ENCODE results near the gene ZNF816.
"Not testable (repeated sequence)": the region's sequence is repeated elsewhere in the genome, so short reads cannot be mapped to it uniquely, and the experiment has no call there.

The ZNF816 gene

GRCh38 chr19:52993342-52994178 lies 30.9 kb upstream of the ZNF816 start:
- TF ChIP-seq Cebpa-rat (IDR thresholded peaks at IDR 0.05), result no peak
- H3K4me1 ChIP-seq, result peaks cover 17% of the 10 kb centered on the region
- peak overlapping the region; percentile 13; the same call in 1 of the 2 replicates for H3K27ac ChIP-seq
- no peaks in the 10 kb centered on the region for H3K9me3 ChIP-seq
- no peaks in the 10 kb centered on the region for H3K27me3 ChIP-seq
- H4K20me1 ChIP-seq, result no peaks in the 10 kb centered on the region
- H3K4me2 ChIP-seq, result peak overlapping the region; percentile 90
- peak overlapping the region; percentile 68; the same call in 1 of the 2 replicates for H3K9ac ChIP-seq
- H3K4me3 ChIP-seq, result peak overlapping the region; percentile 70
- H3K36me3 ChIP-seq, result peaks cover 14% of the 10 kb centered on the region; the same call in 1 of the 2 replicates

- no peaks in the 10 kb centered on the region for H4K20me1 ChIP-seq
- H3K9me3 ChIP-seq, result peaks cover 11% of the 10 kb centered on the region
- peak overlapping the region; percentile 85 for H3K4me2 ChIP-seq
- no peaks in the 10 kb centered on the region for H3K27me3 ChIP-seq
- H3K36me3 ChIP-seq, result peaks cover 26% of the 10 kb centered on the region
- no peak for TF ChIP-seq Cebpa-rat (IDR thresholded peaks at IDR 0.05)
- H3K4me3 ChIP-seq, result peak overlapping the region; percentile 70
- peak overlapping the region; percentile 13; the same call in 1 of the 2 replicates for H3K27ac ChIP-seq
- peak overlapping the region; percentile 68; the same call in 1 of the 2 replicates for H3K9ac ChIP-seq
- H3K4me1 ChIP-seq, result peaks cover 17% of the 10 kb centered on the region
Measured at GRCh38 chr19:52992109-52993004, 29.7 kb upstream of the ZNF816 start.

GRCh38 chr19:52991484-52991883 lies 28.8 kb upstream of the ZNF816 start:
- H3K9me3 ChIP-seq, result peaks cover 19% of the 10 kb centered on the region
- no peaks in the 10 kb centered on the region for H3K27me3 ChIP-seq
- H3K9ac ChIP-seq, result no peak overlapping the region
- H3K4me3 ChIP-seq, result no peak overlapping the region
- H3K4me2 ChIP-seq, result no peak overlapping the region
- H4K20me1 ChIP-seq, result no peaks in the 10 kb centered on the region
- peaks cover 17% of the 10 kb centered on the region for H3K4me1 ChIP-seq
- H3K36me3 ChIP-seq, result peaks cover 34% of the 10 kb centered on the region
- no peak for TF ChIP-seq Cebpa-rat (IDR thresholded peaks at IDR 0.05)
- H3K27ac ChIP-seq, result no peak overlapping the region

GRCh38 chr19:52990759-52991418 lies 28.2 kb upstream of the ZNF816 start:
- H3K4me3 ChIP-seq, result no peak overlapping the region
- no peak for TF ChIP-seq Cebpa-rat (IDR thresholded peaks at IDR 0.05)
- H3K4me2 ChIP-seq, result no peak overlapping the region
- no peaks in the 10 kb centered on the region for H3K27me3 ChIP-seq
- peaks cover 25% of the 10 kb centered on the region for H3K9me3 ChIP-seq
- H3K36me3 ChIP-seq, result peaks cover 40% of the 10 kb centered on the region
- H3K9ac ChIP-seq, result no peak overlapping the region
- H3K4me1 ChIP-seq, result peaks cover 17% of the 10 kb centered on the region
- H4K20me1 ChIP-seq, result no peaks in the 10 kb centered on the region
- no peak overlapping the region for H3K27ac ChIP-seq

GRCh38 chr19:52988506-52988905 lies 25.8 kb upstream of the ZNF816 start:
- Histone ChIP-seq H3K9ac (no peak overlapping the region), H3K36me3 (peaks cover 58% of the 10 kb centered on the region), H3K9me3 (peaks cover 48% of the 10 kb centered on the region), H3K4me2 (no peak overlapping the region), H3K27me3 (no peaks in the 10 kb centered on the region), H3K27ac (no peak overlapping the region), H3K4me1 (peaks cover 10% of the 10 kb centered on the region), H3K4me3 (no peak overlapping the region), H4K20me1 (no peaks in the 10 kb centered on the region)
- TF ChIP-seq Cebpa-rat (IDR thresholded peaks at IDR 0.05), result no peak

- no peaks in the 10 kb centered on the region for H4K20me1 ChIP-seq
- H3K27ac ChIP-seq, result no peak overlapping the region
- peaks cover 62% of the 10 kb centered on the region for H3K36me3 ChIP-seq
- H3K4me3 ChIP-seq, result no peak overlapping the region
- no peak overlapping the region for H3K9ac ChIP-seq
- H3K4me2 ChIP-seq, result no peak overlapping the region
- peaks cover 52% of the 10 kb centered on the region for H3K9me3 ChIP-seq
- H3K27me3 ChIP-seq, result no peaks in the 10 kb centered on the region
- H3K4me1 ChIP-seq, result 0 out of 2 replicates have a peak, but pooled peaks cover 1% of the 10 kb centered on the region
- TF ChIP-seq Cebpa-rat (IDR thresholded peaks at IDR 0.05), result no peak
Measured at GRCh38 chr19:52987221-52987620, 24.5 kb upstream of the ZNF816 start.

GRCh38 chr19:52983167-52983566 lies 20.5 kb upstream of the ZNF816 start:
- H3K4me3 ChIP-seq, H3K4me2 ChIP-seq, H3K27ac ChIP-seq, H3K27me3 ChIP-seq, H3K9ac ChIP-seq, H4K20me1 ChIP-seq, H3K4me1 ChIP-seq: not testable (repeated sequence)
- Histone ChIP-seq H3K36me3 (peaks cover 52% of the 10 kb centered on the region), H3K9me3 (peaks cover 49% of the 10 kb centered on the region)

GRCh38 chr19:52981329-52981728 lies 18.6 kb upstream of the ZNF816 start:
- H3K4me1 ChIP-seq, result no peaks in the 10 kb centered on the region
- H3K9me3 ChIP-seq, result peaks cover 31% of the 10 kb centered on the region
- H3K36me3 ChIP-seq, result peaks cover 34% of the 10 kb centered on the region
- no peak overlapping the region for H3K4me2 ChIP-seq
- H3K27me3 ChIP-seq, result no peaks in the 10 kb centered on the region
- TF ChIP-seq Cebpa-rat (IDR thresholded peaks at IDR 0.05), result no peak
- no peak overlapping the region for H3K9ac ChIP-seq
- no peak overlapping the region for H3K4me3 ChIP-seq
- H4K20me1 ChIP-seq, result no peaks in the 10 kb centered on the region
- H3K27ac ChIP-seq, result no peak overlapping the region

GRCh38 chr19:52967772-52968171 lies 5.1 kb upstream of the ZNF816 start:
- Histone ChIP-seq H3K27me3 (no peaks in the 10 kb centered on the region), H3K4me3 (no peak overlapping the region), H3K36me3 (peaks cover 46% of the 10 kb centered on the region), H3K9ac (no peak overlapping the region), H3K4me1 (peaks cover 8% of the 10 kb centered on the region), H3K9me3 (peaks cover 43% of the 10 kb centered on the region), H3K4me2 (no peak overlapping the region), H3K27ac (no peak overlapping the region), H4K20me1 (no peaks in the 10 kb centered on the region)
- no peak for TF ChIP-seq Cebpa-rat (IDR thresholded peaks at IDR 0.05)
